ENCODE results near the gene SERPINB1.
"Not testable (repeated sequence)": the region's sequence is repeated elsewhere in the genome, so short reads cannot be mapped to it uniquely, and the experiment has no call there.

SERPINB1 gene

DNA sequence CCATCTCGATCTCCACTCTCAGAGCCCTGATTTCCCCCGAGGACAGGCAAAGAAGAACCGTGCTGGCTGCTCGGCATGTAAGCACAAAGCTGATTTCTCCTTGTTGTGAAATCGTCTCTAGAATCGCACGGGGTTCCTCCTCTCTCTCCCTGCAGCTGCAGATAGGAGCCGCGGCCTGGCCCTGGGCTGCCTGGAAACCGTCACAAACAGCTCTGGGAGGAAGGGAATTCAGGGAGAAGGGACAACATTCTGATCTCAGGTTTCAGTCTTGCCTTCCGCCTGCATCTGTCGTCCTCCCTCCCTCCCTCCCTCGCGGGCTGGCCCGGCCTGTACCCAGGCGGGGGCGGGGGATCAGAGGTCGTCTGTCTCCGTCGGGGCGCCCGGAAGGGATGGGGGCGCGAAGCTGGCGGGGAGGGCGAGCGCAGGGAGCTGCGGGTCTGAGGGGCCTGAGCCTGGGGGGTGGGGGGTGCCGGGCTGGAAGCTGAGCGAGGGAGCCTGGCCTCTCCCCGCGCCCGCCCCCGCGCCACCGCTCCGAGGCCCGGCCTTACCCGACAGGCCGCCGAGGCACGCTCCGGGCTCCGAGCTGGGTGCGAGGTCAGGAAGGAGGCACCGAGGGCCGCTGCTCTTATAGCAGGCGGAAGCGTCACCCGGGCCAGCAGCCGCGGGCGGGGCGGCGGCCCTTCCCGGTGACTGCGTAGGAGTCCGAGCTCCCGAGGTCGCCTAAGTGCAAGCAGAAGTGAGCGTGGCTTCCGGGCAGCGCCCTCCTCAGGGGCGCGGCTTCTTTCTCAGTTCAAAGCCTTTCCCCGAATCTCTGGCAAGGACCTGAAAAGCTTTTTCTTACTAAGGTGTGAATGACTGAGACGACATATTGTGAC, at the start of gene SERPINB1:
TSS of gene SERPINB1 (minus strand) at position 600 of the 875 bp plus-strand sequence. CDS start 1,277 bp downstream, outside the sequence.
- peak; percentile 30 for DNase-seq

DNA sequence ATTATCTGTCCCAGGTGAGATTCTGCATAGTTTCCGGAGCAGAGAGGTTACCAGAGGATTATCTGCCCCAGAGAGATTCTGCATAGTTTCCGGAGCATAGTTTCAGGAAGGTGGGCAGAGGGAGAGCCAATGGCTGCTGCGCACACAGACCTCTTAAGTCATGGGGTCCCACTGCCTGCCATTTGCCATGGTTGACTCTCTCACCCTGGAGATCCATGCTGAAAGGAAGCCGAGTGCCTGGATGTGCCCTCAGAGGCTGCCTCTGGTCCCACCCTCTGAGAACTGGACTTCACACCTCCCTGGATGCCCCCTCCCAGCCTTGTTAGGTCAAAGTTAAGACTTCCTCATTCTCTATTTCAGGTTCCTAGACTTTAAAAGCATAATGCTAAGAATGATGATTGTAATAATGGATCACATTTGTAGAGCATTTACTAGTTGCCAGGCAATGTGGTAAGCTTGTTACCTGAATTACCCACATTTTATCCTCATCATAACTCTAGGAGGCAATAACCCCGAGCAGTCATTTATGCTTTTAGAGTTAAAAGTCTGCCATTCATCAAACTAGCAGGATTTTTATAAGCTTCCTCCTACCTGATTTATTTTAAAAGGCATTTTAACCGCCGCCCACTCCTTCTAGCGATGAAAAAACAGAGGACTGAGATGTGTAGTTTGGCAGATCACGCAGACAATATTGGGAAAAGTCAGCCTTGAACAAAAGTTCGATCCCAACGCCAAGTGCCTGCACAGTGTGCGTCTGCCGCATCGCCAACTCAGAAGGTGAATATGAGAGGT, 49.5 kb upstream of the SERPINB1 start:
- no peak for DNase-seq

DNA sequence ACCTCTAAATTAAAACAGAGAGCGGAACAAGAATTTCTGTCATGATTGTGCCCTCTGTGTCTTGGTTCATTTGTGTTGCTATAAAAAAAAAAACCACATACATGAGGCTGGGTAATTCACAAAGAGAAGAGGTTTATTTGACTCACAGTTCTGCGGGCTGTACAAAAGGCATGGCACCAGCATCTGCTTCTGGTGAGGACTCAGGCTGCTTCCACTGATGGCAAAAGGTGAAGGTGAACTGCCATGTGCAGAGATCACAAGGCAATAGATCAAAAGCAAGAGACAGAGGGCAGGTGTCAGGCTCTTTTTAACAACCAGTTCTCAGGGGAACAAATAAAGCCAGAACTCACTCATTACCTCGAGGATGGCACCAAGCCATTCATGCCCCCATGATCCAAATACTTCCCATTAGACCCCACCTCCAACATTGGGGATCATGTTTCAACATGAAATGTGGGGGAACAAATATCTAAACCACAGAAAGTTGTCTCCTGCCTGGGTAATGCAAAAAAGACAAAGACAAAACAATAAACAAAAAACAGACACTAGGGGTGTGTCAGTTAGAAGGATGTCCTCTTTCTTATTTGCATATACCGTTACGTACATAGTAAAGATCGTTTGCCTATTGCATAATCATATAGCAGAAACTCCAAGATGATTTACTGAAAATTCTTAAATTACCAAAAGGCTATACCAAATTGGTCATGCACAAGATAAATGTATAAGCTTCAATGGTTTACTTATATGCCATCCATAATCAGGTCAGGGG, 44.5 kb upstream of the SERPINB1 start:
- DNase-seq: no peak

DNA sequence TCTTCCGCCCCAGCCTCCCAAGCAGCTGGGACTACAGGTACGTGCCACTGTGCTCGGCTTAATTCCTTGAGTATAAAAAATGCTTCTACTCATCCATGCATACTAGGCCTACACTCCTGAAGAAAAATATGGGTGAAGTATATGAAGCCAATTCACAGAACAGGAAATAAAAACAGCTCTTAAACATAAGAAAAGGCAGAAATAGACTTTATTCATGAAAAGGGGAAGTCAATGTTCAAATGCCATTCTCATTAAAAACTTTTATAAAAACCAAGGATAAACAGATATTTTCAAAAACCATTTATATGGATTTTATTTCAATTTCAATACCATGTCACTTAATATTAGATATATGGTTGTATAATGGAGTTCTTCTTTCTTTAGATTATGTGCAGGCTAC, 43.1 kb upstream of the SERPINB1 start:
- no peak for DNase-seq

DNA sequence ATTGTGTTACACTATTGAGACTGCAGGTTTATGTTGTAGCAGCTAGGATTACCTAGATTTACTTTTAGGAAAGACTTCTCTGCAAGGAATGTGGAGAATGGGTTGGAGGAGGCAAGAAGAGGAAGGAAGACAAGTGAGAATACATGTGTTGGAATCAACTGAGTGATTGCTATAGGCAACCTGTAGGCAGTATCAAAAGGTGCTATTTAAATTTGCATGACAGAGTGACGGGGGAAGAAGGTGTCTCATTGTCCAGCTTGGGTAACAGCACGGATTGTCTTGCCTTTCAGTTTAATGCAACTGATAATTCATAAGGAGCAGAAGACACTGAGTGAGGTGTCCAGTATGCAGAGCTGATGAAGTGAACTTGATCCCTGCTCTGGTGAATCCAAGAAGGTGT, 42.0 kb upstream of the SERPINB1 start:
- no peak for DNase-seq

DNA sequence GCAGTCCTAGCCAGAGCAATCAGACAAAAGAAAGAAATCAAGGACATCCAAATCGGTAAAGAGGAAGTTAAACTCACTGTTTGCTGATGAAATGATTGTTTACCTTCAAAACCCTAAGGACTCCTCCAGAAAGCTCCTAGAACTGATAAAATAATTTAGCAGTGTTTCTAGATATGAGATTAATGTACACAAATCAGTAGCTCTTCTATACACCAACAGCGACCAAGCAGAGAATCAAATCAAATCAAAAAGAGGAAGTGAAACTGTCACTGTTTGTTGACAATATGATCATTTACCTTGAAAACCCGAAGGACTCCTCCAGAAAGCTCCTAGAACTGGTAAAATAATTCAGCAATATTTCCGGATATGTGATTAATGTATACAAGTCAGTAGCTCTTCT, 39.8 kb upstream of the SERPINB1 start:
- DNase-seq: no peak

DNA sequence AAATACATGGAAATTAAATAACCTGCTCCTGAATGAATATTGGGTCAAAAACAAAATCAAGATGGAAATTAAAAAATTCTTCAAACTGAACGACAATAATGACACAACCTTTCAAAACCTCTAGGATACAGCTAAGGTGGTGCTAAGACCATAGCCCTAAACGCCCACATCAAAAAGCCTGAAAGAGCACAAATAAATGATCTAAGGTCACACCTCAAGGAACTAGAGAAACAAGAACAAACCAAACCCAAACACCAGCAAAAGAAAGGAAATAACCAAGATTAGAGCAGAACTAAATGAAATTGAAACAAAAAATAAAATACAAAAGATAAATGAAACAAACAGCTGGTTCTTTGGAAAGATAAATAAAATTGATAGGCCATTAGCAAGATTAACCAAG, 38.5 kb upstream of the SERPINB1 start:
- not testable (repeated sequence) for DNase-seq

DNA sequence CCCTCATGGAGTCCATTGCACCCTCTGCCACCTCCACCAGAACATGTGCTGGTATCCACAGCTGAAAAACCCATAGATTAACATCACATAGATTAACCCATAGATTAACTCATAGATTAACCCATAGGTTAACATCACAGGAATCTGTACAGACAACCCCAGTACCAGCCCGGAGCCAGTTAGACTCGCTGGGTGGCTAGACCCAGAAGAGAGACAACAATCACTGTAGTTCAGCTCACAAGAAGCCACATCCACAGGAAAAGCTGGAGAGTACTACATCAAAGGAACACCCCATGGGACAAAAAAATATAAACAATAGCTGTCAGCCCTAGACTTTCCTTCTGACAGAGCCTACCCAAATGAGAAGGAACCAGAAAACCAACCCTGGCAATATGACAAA, 36.3 kb upstream of the SERPINB1 start:
- DNase-seq: no peak

DNA sequence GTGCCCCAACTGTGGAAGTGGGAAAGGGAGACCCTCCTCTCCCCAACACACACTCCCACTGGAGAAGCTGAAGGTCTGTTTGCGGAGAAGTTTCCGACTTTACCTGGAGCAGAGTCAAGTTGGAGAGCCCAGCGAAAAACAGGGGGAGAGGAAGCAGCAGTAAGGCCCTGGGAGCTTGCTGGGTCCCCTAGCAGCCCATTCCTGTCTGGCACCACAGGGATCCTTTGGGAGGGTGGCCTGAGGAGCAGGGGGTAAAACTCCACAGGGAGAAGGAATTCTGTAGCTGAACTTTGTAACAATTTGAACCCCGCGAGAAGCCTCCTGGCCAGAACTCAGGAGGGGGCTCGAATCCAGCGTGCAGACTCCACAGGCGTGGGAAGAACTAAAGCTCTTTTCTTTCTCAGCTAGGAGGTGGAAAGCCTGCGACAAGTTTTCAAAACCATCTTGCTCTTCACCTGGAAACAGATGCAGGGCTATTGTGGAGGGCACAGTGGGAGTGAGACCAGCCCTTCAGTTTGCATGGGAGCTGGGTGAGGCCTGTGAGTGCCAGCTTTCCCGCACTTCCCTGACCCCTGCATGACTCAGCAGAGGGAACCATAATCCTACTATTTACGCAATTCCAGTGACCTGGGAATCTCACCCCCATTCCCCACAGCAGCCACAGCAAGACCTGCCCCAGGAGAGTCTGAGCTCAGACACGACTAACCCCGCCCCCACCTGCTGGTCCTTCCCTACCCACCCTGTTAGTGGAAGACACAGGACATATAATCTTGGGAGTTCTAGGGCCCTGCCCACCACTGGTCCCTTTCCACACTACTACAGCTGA, 35.6 kb upstream of the SERPINB1 start:
- DNase-seq: no peak

DNA sequence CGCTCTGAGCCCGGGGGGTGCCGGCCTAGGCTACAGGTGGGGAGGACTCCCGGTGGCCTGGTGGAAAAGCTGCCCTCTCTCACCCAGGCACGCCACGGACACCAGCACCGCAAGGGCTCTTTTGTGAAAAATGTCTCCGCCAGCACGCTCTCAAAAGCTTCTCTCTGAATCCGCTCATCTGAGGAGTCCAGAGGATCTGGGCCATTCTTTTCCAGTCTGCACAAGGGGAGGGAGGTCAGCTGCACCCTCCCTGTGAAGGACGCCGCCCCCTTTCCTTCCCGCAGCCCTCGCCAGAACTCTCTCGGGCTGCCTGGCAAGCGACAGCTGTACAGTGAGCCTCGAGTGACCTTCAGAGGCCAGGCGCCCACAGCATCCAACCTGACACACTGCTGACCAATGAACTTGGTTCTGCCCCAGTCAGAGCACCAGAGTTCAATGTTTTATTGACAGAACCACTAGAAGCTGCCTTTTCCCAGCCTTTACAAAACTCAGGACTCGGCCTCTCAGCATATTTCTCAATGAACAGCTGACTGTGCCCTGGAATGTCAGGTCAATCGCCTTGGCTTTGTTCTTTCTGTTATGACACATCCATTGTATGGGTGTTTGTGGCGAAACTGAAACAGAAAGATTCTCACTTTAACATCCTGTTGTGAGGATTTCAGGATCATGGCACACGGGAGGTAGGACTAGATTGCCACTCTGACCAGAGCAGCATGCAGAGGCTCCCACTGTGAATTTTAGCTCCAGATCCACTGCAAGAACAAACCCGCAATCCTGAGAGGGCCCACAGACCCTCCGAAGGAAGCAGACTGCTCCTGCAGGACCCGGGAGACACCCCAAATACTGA, 34.8 kb upstream of the SERPINB1 start:
- DNase-seq: no peak

DNA sequence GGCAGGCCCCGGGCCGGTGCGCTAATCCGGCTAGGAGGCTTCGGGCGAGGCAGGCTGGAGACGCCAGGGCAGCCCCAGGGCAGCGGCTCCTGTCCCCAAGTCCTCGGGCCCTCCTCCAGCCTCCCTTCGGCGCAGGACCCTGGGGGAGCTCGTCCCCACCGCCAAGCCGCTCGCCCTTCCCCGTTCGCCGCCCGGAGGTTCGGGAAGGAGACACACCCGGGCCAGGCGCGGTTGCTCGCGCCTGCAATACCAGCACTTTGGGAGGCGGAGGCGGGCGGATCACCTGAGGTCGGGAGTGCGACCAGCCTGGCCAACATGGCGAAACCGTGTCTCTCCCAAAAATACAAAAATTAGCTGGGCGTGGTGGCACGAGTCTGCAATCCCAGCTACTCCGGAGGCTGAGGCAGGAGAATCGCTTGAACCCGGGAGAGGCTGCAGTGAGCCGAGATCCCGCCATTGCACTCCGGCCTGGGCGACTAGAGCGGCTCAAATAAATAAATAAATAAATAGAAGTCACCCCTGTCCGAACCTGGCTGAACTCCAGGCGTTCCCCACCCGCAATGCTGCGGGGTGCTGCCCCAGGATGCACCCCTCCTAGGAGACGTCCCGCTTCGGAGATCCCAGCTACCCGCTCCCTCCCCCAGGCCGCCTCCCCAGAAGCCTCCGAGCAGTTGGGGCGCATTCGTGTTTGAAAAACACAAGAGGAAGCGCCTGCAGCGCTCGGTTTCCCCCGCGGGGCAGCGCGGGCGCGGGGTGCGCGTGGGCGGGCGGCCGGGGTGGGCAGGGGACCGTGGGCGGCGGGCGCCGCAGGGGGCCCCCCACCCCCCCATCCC, 33.9 kb upstream of the SERPINB1 start:
- DNase-seq: no peak

DNA sequence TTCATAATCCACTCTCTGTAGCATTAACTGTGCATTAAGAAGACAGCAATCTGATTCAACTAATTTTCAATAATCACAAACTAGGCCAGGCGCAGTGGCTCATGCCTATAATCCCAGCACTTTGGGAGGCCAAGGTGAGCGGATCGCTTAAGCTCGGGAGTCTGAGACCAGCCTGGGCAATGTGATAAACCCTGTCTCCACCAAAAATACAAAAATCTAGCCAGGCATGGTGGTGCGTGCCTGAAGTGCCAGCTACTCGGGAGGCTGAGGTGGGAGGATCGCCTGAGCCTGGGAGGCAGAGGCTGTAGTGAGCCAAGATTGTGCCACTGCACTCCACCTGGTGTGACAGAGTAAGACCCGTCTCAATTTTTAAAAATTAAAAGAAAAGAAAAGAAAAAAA, 32.0 kb upstream of the SERPINB1 start:
- DNase-seq: no peak

DNA sequence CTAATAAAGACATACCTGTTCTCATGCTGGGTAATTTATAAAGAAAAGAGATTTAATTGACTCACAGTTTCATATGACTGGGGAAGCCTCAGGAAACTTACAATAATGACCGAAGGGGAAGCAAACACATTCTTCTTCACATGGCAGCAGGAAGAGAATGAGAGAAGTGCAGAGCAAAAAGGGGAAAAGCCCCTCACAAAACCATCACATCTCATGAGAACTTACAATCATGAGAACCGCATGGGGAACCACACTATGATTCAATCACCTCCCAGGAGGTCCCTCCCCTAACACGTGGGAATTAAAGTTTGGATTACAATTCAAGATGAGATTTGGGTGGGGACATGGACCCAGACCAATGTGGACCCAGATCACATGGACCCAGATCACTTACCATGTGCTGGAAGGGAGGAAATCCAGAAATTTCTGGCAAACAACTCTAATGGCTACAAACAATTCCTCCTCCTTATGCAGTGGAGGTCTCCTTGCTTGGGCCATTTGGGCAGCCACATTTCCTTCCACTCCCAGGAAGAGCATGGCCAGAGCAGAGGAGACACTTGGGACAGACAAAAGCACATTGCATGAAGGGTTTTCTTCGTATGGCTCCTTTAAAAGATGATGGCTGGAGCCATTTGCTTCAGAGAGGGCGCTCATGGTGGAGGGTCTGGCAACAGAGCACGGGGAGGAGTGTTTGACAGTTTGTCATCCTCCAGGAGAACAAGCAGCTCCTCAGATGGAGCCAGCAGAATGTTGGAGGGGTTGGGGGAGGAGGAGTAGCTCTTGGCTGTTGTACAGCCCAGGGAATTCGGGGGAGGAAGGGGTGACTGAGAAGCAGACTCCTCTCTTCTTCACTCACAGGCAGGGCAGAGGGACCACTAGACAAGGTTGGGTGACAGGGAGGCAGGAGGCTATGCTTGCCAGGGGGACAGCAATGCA, 31.0 kb upstream of the SERPINB1 start:
- DNase-seq: no peak

DNA sequence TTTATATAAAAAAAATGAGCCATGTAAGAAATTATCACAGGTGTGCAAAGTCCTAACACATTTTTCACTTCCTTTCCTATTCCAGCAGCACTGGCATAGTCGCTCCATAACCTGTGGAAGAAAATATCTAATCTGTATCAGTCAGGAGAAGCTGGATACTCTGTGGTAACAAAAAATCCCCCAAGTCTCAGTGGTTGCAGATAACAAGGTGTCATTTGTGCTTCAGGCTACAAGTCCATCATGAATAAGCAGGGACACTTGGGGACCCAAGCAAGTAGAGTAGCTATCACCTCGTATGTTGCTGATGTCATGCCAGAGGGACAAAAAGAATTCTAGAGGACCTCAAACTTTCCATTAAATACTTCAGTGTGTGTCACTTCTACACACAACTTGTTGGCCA, 30.3 kb upstream of the SERPINB1 start:
- DNase-seq: no peak

DNA sequence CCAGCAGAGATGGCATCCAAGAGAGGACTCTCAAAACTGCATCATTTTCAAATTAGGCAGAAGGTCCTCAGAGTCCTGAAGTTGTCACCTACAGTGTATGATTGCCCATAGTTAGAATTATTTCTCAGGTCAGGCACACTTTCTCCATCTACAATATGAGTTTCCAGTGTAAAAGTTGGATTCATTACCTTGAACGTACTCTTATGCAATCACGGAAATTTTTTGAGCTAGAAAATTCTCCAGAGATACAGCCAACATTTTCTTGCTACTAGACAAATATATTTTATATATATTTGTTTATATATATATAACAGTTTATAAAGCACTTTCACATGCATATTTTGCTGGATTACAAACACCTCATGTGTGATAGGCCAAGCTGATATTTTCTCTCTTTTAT, 29.4 kb upstream of the SERPINB1 start:
- DNase-seq: no peak

DNA sequence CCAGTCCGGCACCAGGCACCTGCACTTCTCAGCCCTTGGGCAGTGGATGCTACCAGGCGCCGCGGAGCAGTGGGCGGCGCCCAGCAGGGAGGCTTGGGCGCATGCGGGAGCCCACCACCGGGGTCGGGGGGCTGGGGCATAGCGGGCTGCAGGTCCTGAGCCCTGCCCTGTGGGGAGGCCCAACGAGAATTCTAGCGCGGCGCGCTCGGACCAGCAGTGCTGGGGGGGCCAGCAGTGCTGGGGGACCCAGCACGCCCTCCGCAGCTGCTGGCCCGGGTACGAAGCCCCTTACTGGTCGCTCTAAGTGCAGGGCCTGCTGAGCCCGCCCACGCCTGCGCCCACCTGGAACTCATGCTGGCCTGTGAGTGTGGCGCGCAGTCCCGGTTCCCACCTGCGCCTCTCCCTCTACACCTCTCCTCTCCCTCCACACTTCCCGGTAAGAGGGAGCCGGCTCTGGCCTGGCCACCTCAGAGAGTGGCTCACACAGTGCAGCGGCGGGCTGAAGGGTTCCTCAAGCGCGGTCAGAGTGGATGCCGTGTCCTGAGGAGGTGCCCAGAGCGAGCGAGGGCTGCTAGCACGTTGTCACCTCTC, 28.5 kb upstream of the SERPINB1 start:
- no peak for DNase-seq

DNA sequence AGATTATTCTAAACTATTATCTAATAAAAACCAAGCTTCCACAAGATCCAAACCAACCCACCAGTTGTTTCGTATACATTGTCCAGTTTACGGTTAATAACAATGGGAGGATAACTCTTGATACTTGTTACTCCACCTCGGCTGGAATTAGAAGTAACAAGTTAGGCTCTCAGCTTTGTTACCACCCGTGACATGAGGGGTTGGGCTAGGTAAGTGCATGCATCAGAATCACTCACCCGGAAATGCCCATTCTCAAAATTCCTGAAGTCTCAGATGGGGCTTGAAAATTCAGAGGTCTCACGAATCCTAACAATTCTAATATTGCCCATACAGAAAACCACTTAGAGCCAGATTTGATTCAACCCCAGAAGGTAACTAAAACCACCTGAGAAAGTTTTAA, 27.0 kb upstream of the SERPINB1 start:
- DNase-seq: no peak

DNA sequence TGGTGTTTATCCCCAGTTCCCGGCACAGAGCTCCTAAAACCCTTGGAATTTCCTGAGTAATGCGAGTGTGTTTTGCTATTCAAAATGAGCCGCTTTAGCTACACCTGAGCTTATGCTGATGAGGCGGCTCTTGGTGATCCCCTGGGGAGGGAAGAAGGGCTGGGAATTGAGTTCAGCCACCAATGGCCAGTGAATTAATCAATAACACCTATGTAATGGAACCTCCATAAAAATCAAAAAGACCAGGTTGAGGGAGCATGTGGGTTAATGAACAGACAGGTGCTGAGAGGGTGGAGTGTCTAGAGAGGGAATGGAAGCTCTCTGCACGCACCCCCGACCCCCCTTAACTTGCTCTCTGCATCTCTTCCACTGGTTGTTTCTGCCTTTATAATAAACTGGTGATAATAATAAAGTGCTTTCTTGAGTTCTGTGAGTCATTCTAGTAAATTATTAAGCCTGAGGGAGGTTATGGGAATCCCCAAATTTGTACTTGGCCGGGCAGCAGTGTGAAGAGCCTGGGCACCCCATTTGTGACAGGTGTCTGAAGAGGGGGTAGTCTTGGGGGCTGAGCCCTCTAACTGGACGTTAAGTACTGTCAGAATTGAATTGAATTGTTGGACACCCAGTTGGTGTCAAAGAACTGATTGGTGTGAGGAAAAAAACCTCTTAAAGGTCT, 24.6 kb upstream of the SERPINB1 start:
- DNase-seq: no peak

Measured in NCI-H1417 treated with DMSO at 0.1 percent for 48 hours (cell line).